Activated T-cell treated with anti-CD3 and anti-CD28 coated beads, Interleukin-2, amount 50 U/mL, for 4 hours (primary cell): ENCODE results near the gene NEUROG3. TPM values are rescaled to one million over a fixed set of nuclear protein-coding genes. Genes with fewer than 3 reads are reported as not detected.
A peak's percentile ranks its signal among the peaks of the same experiment; 100 is the strongest.
"Not testable (repeated sequence)": the region's sequence is repeated elsewhere in the genome, so short reads cannot be mapped to it uniquely, and the experiment has no call there.

Experiments
- ATAC-seq, 2 donors: fragments of 200-7000 bp; cut with Tn5 transposase; one replicate each; pipeline ENCODE4 v1.10.0; 2021
- DNase-seq: peaks from one replicate; pipeline ENCODE4 v3.0.0-alpha.2; 2020
- H3K27me3 Mint-ChIP-seq: one replicate; pipeline ENCODE4 v1.8.0; 2021; ENCODE audit warnings: low read depth, mixed read lengths
- H3K36me3 Mint-ChIP-seq: one replicate; pipeline ENCODE4 v1.8.0; 2022; ENCODE audit warnings: mixed read lengths; ENCODE audit not compliant: insufficient read depth
- H3K4me1 Mint-ChIP-seq: one replicate; pipeline ENCODE4 v1.8.0; 2021; ENCODE audit warnings: low read depth, mixed read lengths
- H3K4me3 Mint-ChIP-seq: one replicate; pipeline ENCODE4 v1.8.0; 2021; ENCODE audit warnings: mild to moderate bottlenecking, moderate library complexity, mixed read lengths
- H3K9me3 Mint-ChIP-seq: one replicate; pipeline ENCODE4 v1.8.0; 2021; ENCODE audit warnings: mixed read lengths
- total RNA-seq, 3 donors: library from RNA; stranded (reverse); gene quantifications; one replicate each; pipeline ENCODE4 v1.2.1, GENCODE V29; 2021

NEUROG3 gene
- total RNA-seq, 3 donors from 2014 or later = not detected

- ATAC-seq (no peak), DNase-seq (no peak)
- H3K4me1 Mint-ChIP-seq = peaks cover 13% of the 10 kb centered on the region
- no peaks in the 10 kb centered on the region for H3K9me3 Mint-ChIP-seq
- peaks cover 3% of the 10 kb centered on the region for H3K27me3 Mint-ChIP-seq
- no peaks in the 10 kb centered on the region for H3K36me3 Mint-ChIP-seq
- H3K4me3 Mint-ChIP-seq = no peak overlapping the region
Observed at GRCh38 chr10:69559525-69559924, 13.7 kb downstream of the NEUROG3 start.

DNA sequence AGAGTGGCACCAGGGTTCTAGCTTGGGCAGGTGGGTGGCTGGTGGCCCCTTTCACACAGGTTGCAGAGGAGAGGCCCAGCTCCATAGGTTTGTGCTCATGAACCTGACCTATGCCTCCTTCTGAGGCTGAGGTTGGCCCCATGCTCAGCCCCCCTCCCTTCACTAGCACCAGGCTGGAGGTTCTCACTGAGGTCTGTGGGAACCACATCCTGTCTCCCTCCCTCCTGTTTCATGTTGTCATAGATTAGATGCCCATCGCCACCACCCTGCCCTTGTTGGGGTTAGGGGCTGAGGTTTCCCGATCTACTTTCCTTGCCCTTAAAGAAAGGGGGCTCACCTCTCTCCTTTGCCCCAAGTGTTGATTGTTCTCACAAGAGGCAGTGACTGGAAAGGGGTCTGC lies 14.7 kb downstream of the NEUROG3 start:
- H3K27me3 Mint-ChIP-seq = no peaks in the 10 kb centered on the region
- no peak for DNase-seq

GRCh38 chr10:69554611-69555010 lies 18.6 kb downstream of the NEUROG3 start:
- H3K36me3 Mint-ChIP-seq = no peaks in the 10 kb centered on the region
- peaks cover 12% of the 10 kb centered on the region for H3K4me1 Mint-ChIP-seq
- H3K27me3 Mint-ChIP-seq = peaks cover 7% of the 10 kb centered on the region
- ATAC-seq (no peak), DNase-seq (no peak)
- no peak overlapping the region for H3K4me3 Mint-ChIP-seq
- H3K9me3 Mint-ChIP-seq = peaks cover 14% of the 10 kb centered on the region

More for the DNA sequence above, 14.7 kb downstream of the NEUROG3 start:
- no peaks in the 10 kb centered on the region for H3K36me3 Mint-ChIP-seq
- peak; percentile 27 to 41 for ATAC-seq
- H3K9me3 Mint-ChIP-seq = no peaks in the 10 kb centered on the region
- peaks cover 13% of the 10 kb centered on the region for H3K4me1 Mint-ChIP-seq
- H3K4me3 Mint-ChIP-seq = no peak overlapping the region

DNA sequence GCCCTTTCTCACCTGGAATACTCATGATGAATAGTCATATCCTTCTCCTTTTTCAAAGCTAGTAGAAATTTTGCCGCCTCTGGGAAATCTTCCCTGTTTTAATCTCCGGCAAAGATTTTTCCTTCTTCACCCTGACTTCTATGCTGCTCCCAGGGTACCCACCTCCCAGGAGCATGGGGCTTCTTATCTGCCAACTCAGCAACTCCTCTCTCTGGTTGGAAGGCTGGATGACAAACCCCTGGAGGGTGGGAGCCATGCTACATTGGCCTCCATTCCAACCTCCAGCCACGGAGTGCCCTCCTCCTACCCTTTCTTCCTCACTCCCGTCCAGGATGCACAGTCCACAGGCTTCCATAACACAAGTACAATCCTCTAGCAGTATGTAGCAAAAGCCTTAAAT lies 19.9 kb downstream of the NEUROG3 start:
- peaks cover 7% of the 10 kb centered on the region for H3K27me3 Mint-ChIP-seq
- H3K4me1 Mint-ChIP-seq = peaks cover 3% of the 10 kb centered on the region
- DNase-seq = no peak
- peaks cover 26% of the 10 kb centered on the region for H3K9me3 Mint-ChIP-seq
- H3K36me3 Mint-ChIP-seq = peaks cover 3% of the 10 kb centered on the region
- no peak overlapping the region for H3K4me3 Mint-ChIP-seq
- ATAC-seq = no peak

DNA sequence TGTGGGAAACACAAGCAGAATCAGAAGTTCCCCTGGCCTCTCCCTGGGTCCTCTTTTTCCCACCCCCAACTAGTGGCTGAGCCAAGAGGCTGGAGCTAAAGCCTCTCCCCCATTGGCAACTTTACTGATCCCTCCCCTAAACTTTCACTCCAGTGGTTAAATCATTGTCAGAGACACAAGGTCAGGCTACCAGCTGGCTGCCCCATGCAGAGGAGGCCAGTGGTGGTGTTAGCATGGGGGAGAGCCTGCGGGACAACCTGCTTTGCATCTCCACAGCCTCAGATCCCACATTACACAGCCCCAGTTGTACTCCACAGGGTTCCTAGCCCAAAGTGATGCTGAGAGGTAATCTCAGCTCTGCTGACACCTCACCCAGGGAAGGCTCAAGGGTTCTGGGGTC lies 21.0 kb downstream of the NEUROG3 start:
- peaks cover 7% of the 10 kb centered on the region for H3K27me3 Mint-ChIP-seq
- H3K36me3 Mint-ChIP-seq = peaks cover 4% of the 10 kb centered on the region
- H3K9me3 Mint-ChIP-seq = peaks cover 28% of the 10 kb centered on the region

DNA sequence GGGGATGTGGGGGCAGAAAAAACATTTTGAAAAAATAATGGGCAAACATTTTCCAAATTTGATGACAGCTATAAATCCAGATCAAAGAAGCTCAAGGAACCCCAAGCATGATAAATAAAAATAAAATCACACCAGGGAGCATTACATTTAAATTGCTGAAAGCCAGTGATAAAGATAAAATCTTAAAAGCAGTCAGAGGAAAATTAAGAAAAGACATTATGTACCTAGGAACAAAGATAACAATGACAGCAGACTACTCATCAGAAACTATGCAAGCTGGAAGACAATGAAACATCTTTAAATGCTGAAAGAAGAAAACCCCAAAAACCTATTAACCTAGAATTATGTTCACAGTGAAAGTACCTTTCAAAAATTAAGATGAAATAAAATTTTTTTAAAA lies 23.3 kb downstream of the NEUROG3 start:
- Mint-ChIP-seq H3K36me3 (peaks cover 4% of the 10 kb centered on the region), H3K9me3 (peaks cover 28% of the 10 kb centered on the region), H3K4me3 (no peak overlapping the region), H3K4me1 (no peaks in the 10 kb centered on the region), H3K27me3 (peaks cover 11% of the 10 kb centered on the region)
- DNase-seq = no peak
- no peak for ATAC-seq

More for the DNA sequence above, 21.0 kb downstream of the NEUROG3 start:
- ATAC-seq (no peak), DNase-seq (no peak)
- no peak overlapping the region for H3K4me3 Mint-ChIP-seq
- H3K4me1 Mint-ChIP-seq = no peaks in the 10 kb centered on the region

DNA sequence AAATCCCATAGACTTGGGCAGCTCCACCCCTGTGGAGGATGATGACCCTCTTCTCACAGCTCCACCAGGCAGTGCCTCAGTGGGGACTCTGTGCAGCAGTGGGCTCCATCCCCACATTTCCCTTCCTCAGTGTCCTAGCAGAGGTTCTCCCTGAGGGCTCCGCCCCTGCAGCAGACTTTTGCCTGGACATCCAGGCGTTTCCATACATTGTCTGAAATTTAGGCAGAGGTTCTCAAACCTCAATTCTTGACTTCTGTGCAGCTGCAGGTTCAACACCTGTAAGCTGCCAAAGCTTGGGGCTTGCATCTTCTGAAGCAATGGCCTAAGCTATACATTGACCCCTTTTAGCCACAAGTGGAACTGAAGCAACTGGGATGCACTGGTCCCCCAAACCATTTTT lies 31.8 kb downstream of the NEUROG3 start:
- H3K4me1 Mint-ChIP-seq = no peaks in the 10 kb centered on the region
- ATAC-seq (no peak), DNase-seq (no peak)
- H3K27me3 Mint-ChIP-seq = peaks cover 3% of the 10 kb centered on the region
- H3K9me3 Mint-ChIP-seq = peaks cover 14% of the 10 kb centered on the region
- H3K36me3 Mint-ChIP-seq = no peaks in the 10 kb centered on the region
- H3K4me3 Mint-ChIP-seq = no peak overlapping the region

- Mint-ChIP-seq H3K36me3 (no peaks in the 10 kb centered on the region), H3K9me3 (peaks cover 25% of the 10 kb centered on the region), H3K4me3 (no peak overlapping the region), H3K27me3 (peaks cover 5% of the 10 kb centered on the region), H3K4me1 (no peaks in the 10 kb centered on the region)
- DNase-seq (no peak), ATAC-seq (no peak)
Observed at GRCh38 chr10:69538461-69538860, 34.8 kb downstream of the NEUROG3 start.

GRCh38 chr10:69537449-69537848 lies 35.8 kb downstream of the NEUROG3 start:
- DNase-seq = no peak
- Mint-ChIP-seq H3K27me3 (peaks cover 5% of the 10 kb centered on the region), H3K4me3 (no peak overlapping the region), H3K9me3 (peaks cover 33% of the 10 kb centered on the region), H3K4me1 (no peaks in the 10 kb centered on the region), H3K36me3 (no peaks in the 10 kb centered on the region)
- ATAC-seq = no peak

- not testable (repeated sequence) for H3K4me1 Mint-ChIP-seq, H3K36me3 Mint-ChIP-seq, ATAC-seq, H3K4me3 Mint-ChIP-seq, DNase-seq, H3K27me3 Mint-ChIP-seq
- H3K9me3 Mint-ChIP-seq = peaks cover 34% of the 10 kb centered on the region
Observed at GRCh38 chr10:69536521-69536920, 36.7 kb downstream of the NEUROG3 start.

- peaks cover 4% of the 10 kb centered on the region for H3K27me3 Mint-ChIP-seq
Observed at GRCh38 chr10:69533658-69534057, 39.6 kb downstream of the NEUROG3 start.

GRCh38 chr10:69527961-69528360 lies 45.3 kb downstream of the NEUROG3 start:
- ATAC-seq (no peak), DNase-seq (no peak)
- H3K4me1 Mint-ChIP-seq = no peaks in the 10 kb centered on the region
- peaks cover 1% of the 10 kb centered on the region for H3K27me3 Mint-ChIP-seq
- H3K36me3 Mint-ChIP-seq = no peaks in the 10 kb centered on the region
- H3K4me3 Mint-ChIP-seq = no peak overlapping the region
- peaks cover 6% of the 10 kb centered on the region for H3K9me3 Mint-ChIP-seq

More at GRCh38 chr10:69533658-69534057, 39.6 kb downstream of the NEUROG3 start:
- DNase-seq (no peak), ATAC-seq (no peak)
- H3K4me1 Mint-ChIP-seq = no peaks in the 10 kb centered on the region
- H3K4me3 Mint-ChIP-seq = no peak overlapping the region
- peaks cover 21% of the 10 kb centered on the region for H3K9me3 Mint-ChIP-seq
- H3K36me3 Mint-ChIP-seq = no peaks in the 10 kb centered on the region

Other genes with a start within 250 kb of the NEUROG3 start
- gene TACR2, start 156.5 kb downstream of the NEUROG3 start, total RNA-seq = under 1 TPM in 1 of 3 donors, not detected in 2; 0.11 TPM
- gene TSPAN15, start 122.0 kb downstream of the NEUROG3 start, total RNA-seq = 1 to 10 TPM in 2 of 3 donors, under 1 TPM in 1; 0.86 to 1.8 (median 1.4) TPM
- 10 to 100 TPM; 13.9 to 16.5 (median 15.3) TPM for gene FAM241B, start 56.8 kb upstream of the NEUROG3 start, total RNA-seq
- not detected for gene COL13A1, start 228.5 kb upstream of the NEUROG3 start, total RNA-seq